Sigmoid colon (tissue), 4 donors: ENCODE data around the gene SLC13A3.

Source experiments
- CTCF ChIP-seq, 4 experiments: fragments of 450-650 bp in 3 of 4; fragments of 200-600 bp in 1 of 4; IDR thresholded peaks; one replicate each; pipeline ENCODE4 v1.5.1; 2016 to 2019; ENCODE audit warnings: antibody characterized with exemption in 4 of 4, mild to moderate bottlenecking in 3 of 4, moderate library complexity in 2 of 4
- EP300 ChIP-seq, 4 donors: sonication (generic); formaldehyde crosslinking; IDR thresholded peaks; one replicate each; pipeline ENCODE4 v1.6.1; 2017; ENCODE audit warnings: antibody characterized with exemption in 4 of 4
- POLR2A ChIP-seq, 2 donors: fragments of 450-650 bp; IDR thresholded peaks; one replicate each; pipeline ENCODE4 v1.6.1; 2016; ENCODE audit warnings: antibody characterized with exemption in 2 of 2, mild to moderate bottlenecking in 2 of 2, moderate library complexity in 2 of 2
- POLR2AphosphoS5 ChIP-seq, 4 donors: sonication (generic); formaldehyde crosslinking; IDR thresholded peaks; one replicate each; pipeline ENCODE4 v1.6.1; 2017; ENCODE audit warnings: antibody characterized with exemption in 4 of 4

GRCh38 chr20:46609043-46609442, 42.2 kb downstream of the SLC13A3 start:
- TF ChIP-seq CTCF (IDR thresholded peaks at IDR 0.05) (no peak), POLR2A (IDR thresholded peaks at IDR 0.05) (no peak), EP300 (IDR thresholded peaks at IDR 0.05) (no peak), POLR2AphosphoS5 (IDR thresholded peaks at IDR 0.05) (no peak)
